8988T (cell line): ENCODE data around the gene SANBR.
"Not testable (repeated sequence)": the region's sequence is repeated elsewhere in the genome, so short reads cannot be mapped to it uniquely, and the experiment has no call there.

Experiments
- DNase-seq: peaks from one replicate; pipeline ENCODE4 v3.0.0; 2011

Gene SANBR

DNA sequence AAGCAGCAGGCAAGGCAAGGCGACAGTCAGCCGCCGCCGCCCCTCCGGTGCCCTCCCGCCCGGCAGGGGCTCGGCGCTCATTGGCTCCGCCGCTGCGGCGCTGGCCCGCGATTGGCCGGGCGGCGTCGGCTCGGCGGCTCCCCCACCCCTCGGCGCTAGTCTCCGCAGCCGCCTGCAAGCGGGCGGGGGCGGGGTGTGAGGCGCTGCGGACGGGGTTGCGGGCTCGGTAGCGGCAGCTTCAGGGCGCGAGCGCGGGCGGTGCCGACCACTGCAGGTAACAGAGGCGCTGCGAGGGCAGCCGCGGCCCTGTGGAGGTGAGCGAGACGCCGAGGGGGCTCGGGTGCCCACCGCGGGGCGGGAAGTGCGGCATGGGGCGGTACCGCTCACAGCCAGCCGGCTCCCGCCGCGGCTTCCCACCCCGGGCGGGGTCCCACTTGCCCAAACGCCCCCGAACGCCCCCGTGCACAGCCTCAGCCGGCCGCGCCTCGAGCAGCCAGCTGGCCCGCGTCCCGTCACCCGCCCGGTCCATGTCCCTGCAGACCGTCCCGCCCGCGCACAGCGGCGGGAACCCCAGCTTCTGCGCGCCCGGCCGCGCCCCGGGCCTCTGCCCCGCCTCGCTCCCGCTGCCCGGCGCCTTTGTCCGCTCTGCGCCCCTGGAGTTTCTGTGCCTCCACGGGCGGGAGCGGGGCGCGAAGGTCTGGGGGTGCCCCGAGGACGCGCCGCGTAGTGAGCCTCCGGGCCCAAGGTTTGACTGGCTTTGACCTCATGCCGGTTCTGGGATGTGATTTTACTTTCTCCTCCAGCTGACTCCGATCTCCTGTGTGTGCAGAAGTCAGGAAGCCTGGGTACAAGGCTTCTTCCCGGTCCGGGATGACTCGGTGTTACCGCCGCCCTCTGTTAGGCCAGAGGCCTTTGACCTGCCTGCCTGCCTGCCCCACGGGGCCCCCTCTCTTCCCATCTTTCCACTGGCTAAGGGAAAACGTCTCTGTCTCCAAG is at the start of gene SANBR:
TSS of gene SANBR (plus strand) at position 158 of the 996 bp plus-strand sequence. CDS start 4,480 bp downstream, outside the sequence.
- DNase-seq, result peak; percentile 66

- DNase-seq, result no peak
Measured at GRCh38 chr2:61015976-61016375, 49.7 kb upstream of the SANBR start.

- DNase-seq, result no peak
Measured at GRCh38 chr2:61016392-61017002, 49.2 kb upstream of the SANBR start.

DNA sequence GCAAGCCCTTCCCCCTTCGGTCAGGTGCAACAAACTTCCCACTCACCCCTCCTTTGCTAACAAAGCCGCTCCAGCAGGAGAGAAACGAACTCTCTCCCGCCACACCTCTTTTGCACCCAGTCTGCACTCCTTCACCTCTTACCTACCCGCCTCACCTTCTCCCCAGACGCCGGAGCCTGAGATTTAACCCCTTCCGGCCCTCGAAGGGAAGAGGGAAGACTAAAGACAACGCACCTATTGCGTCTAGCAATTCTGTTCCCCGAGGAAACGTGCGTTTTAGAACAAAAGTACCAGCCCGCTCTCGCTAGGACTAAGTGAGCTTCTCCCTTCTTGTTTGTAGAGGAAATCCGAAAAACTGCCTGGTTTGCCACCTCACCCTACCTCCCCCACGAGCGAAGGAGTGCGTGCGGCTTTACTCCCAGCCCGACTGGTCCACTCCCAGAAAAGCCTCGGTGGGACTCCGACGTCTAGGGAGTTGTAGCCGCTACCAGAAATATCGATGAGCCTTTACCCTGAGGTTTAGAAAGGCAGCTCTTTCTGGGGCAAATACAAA is 48.6 kb upstream of the SANBR start:
- peak; percentile 32 for DNase-seq

GRCh38 chr2:61017556-61018317 is 47.9 kb upstream of the SANBR start, which contains the start of the genes PEX13 and PUS10:
TSS of gene PEX13 (plus strand) at chr2:61017720. CDS start at chr2:61017760, 40 bp downstream.
TSS of gene PUS10 (minus strand) at chr2:61018255. CDS start at chr2:61011890, 6,365 bp downstream.
- DNase-seq, result peak; percentile 55

DNA sequence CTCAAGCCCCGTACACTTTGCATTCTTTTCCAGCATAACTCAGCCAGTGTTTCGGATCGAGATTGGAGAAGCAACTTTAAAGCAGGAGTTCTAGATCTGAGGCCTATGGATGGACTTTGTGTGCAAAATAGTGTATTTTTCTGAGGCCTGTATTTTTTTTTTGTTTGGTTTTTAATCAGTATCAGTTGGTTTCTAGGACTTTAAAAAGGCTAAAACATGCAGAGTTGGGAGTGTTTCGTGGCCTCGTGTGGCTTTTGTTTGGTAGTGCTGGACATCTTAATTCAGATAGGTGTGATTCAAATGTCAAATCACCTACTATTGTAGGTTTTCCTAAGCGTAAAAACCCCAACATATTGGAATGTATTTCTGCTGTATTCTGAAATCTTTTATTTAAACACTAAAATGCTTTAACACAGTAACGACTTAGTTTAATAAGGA is 47.3 kb upstream of the SANBR start:
- DNase-seq, result no peak

- DNase-seq, result no peak
Measured at GRCh38 chr2:61018798-61019197, 46.9 kb upstream of the SANBR start.

DNA sequence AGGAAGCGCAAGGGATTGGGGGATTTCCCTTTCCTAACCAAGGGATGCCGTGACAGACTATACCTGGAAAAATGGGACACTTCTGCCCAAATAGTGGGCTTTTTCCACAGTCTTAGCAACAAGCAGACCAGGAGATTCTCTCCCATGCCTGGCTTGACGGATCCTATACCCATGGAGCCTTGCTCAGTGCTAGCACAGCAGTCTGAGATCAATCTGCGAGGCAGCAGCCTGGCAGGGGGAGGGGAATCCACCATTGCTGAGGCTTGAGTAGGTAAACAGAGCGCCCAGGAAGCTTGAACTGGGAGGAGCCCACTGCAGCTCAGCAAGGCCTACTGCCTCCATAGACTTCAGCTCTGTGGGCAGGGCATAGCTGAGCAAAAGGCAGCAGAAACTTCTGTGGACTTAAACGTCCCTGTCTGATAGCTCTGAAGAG is 44.4 kb upstream of the SANBR start:
- DNase-seq, result no peak

DNA sequence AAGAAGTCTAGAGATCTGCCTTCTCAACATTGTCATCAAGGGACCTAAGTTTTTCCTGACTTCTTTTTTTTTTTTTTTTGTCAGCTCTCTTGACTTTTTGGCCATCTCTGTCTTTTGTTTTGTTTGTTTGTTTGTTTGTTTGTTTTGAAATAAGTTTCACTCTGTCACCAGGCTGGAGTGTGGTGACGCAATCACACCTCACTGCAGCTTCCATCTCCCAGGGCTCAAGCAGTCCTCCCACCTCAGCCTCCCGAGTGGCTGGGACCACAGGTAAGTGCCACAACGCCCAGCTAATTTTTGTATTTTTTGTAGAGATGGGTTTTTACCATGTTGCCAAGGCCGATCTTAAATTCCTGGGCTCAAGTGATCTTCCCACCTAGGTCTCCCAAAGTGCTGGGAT is 42.0 kb upstream of the SANBR start:
- no peak for DNase-seq

GRCh38 chr2:61029533-61029932 is 36.1 kb upstream of the SANBR start:
- DNase-seq, result no peak

DNA sequence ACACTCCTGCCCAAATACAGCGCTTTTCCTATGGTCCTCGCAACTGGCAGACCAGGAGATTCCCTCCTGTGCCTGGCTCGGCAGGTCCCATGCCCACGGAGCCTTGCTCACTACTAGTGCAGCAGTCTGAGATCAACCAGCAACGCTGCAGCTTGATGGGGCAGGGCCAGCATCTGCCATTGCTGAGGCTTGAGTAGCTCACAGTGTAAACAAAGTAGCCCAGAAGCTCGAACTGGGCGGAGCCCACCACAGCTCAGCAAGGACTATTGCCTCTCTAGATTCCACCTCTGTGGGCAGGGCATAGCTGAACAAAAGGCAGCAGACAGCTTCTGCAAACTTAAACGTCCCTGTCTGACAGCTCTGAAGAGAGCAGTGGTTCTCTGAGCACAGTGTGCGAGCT is 31.1 kb upstream of the SANBR start:
- DNase-seq, result not testable (repeated sequence)

DNA sequence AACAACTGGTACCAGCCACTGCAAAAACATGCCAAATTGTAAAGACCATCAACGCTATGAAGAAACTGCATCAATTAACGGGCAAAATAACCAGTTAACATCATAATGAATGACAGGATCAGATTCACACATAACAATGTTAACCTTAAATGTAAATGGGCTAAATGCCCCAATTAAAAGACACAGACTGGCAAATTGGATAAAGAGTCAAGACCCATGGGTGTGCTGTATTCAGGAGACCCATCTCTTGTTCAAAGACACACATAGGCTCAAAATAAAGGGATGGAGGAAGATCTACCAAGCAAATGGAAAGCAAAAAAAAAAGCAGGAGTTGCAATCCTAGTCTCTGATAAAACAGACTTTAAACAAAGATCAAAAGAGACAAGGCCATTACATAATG is 29.0 kb upstream of the SANBR start:
- not testable (repeated sequence) for DNase-seq

GRCh38 chr2:61042807-61043206 is 22.9 kb upstream of the SANBR start:
- DNase-seq, result no peak

DNA sequence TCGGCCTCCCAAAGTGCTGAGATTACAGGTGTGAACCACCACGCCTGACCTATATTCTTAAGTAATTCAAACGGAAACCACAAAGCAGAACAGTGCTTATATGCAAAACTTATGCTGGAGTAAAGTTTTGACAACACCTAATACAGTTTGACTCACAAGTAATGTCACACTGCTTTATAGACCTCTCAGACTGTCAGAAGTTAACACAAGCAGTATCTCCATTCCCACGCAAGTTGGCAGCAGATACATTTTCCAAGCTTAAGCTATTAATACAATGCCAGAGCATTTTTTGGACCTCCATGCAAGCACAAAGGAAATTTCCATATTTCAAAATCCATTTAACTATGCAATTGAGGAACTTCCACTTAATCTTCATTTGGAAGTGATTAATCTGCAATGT is 21.0 kb upstream of the SANBR start:
- DNase-seq, result no peak

DNA sequence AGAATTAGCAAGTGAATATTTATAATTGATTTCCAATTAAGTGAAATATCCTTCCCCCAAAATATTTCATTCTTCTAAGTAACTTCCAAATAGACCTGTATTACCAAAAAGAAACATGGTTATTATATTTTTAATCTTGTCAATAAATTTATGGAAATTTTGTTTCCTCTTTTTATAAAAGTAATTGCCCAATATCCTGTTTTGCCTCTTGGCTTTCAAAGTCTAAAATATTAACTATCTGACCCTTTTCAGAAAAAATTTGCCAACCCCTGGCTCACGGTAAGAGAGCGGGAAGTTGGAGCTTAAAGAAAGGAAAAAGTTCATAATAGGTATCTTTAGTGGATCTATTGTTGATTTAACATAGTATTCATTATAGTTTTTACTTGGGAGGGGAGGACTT is 20.4 kb upstream of the SANBR start:
- DNase-seq, result no peak

DNA sequence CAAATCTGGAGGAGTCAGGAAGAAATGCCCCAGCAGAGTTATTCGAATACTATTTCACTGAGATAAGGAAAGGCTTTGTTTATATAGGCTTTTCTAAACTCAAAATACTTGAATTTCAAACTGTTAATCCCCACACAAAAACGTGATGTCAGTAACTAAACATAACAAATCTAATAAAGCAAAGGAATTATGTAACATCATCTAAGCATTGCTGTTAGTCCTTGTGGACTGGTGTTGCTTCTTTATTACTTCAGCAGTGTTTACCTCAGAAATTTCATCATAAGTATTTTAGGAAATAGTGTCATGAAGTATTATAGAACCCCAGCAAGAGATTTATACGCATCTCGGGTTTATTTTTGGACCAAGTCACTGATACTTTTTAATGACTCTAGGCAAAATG is 19.7 kb upstream of the SANBR start:
- no peak for DNase-seq

DNA sequence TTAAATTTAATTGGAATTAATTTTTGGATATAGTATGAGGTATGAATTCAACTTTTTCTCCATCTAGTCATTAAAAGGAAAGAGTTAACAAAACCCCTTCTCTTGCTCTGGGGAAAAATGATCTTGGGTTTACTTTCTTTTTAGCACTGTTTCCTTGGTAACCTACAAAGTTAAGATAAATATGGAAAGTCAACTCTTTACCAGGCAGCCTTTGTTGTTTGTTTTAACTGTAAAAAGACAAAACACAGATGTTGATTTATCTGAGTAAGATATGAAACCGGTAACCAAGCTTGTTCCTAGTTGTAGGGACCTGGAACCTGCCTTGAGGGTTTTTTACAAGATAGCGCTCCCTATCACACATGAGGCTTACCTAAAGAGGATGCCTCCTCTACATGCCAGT is 10.1 kb upstream of the SANBR start:
- no peak for DNase-seq

DNA sequence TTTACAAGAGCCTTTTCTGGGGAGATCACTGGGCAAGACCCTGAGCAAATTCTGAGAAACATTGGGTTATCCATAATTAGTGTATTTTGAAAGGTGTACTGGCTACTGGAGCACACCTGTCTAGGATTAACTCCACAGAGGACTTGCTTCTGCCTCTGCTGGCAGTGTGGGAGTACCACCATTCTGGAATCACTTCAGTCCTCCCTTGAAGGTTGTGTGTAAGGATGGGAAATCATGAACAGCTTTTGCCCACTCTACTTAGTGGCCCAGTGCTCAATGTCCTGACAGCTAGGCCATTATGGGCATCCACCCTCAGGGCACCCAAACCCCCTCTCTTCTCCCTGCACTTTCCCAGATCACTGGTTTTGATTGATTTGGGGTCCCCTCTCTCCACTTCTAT is 8.1 kb upstream of the SANBR start:
- no peak for DNase-seq

DNA sequence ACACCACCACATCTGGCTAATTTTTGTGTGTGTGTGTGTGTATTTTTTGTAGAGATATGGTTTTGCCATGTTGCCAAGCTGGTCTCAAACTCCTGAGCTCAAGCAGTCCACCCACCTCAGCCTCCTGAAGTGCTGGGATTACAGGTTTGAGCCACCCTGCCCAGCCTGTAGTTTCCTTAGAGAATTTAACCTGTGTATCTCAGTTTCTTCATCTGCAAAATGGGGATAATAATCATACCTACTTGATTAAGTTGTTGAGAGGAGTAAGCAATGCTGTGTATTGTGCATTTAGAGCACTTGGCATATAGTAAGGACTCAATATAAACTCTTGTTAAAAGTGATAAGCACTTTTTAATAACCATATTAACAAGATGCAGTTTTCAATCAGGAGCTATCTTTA is 6.3 kb upstream of the SANBR start:
- DNase-seq, result no peak

GRCh38 chr2:61074100-61074499 is 8.4 kb downstream of the SANBR start:
- no peak for DNase-seq

GRCh38 chr2:61085883-61086282 is 20.2 kb downstream of the SANBR start:
- no peak for DNase-seq

DNA sequence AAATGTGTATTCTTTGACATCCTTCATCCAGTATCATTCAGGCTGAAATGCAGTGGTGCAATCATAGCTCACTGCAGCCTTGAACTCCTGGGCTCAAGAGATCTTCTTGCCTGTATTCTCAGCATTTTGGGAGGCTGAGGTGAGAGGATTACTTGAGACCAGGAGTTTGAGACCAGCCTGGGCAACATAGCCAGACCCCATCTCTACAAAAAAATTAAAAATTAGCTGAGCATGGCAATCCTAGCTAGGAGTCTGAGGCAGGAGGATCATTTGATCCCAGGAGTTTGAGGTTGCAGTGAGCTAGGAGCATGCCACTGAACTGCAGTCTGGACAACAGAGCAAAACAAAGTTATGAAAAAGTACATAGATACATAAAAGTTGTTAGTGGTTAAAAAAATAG is 24.1 kb downstream of the SANBR start:
- no peak for DNase-seq
